Sigmoid colon (tissue), 7 donors: Measurements from ENCODE around the gene TRPM1. TPM values are rescaled to one million over a fixed set of nuclear protein-coding genes. Genes with fewer than 3 reads are reported as not detected.

ENCODE experiments used
- DNase-seq: peaks from one replicate; pipeline ENCODE4 v3.0.0-alpha.2; 2019
- H3K27ac ChIP-seq, 4 donors: fragments of 200-600 bp; sonication (generic); one replicate each; pipeline ENCODE4 v1.5.1; 2016 to 2019; ENCODE audit warnings: mild to moderate bottlenecking in 1 of 4
- H3K27me3 ChIP-seq, 3 donors: fragments of 200-600 bp; sonication (generic); one replicate each; pipeline ENCODE4 v1.5.1; 2019; ENCODE audit warnings: mild to moderate bottlenecking in 1 of 3
- H3K36me3 ChIP-seq, 4 donors: fragments of 200-600 bp; sonication (generic); one replicate each; pipeline ENCODE4 v1.5.1; 2016 to 2019
- H3K4me1 ChIP-seq, 4 donors: fragments of 200-600 bp; sonication (generic); one replicate each; pipeline ENCODE4 v1.5.1; 2017 to 2019
- H3K4me3 ChIP-seq, 4 donors: fragments of 200-600 bp; sonication (generic); one replicate each; pipeline ENCODE4 v1.5.1; 2017 to 2019; ENCODE audit warnings: mild to moderate bottlenecking in 2 of 4, moderate library complexity in 1 of 4
- H3K9me3 ChIP-seq, 4 donors: fragments of 200-600 bp in 3 of 4; sonication (generic) in 3 of 4; one replicate each; pipeline versions ENCODE4 v1.5.1 to v1.6.1; 2013 to 2019
- EP300 ChIP-seq, 4 donors: sonication (generic); formaldehyde crosslinking; IDR thresholded peaks; one replicate each; pipeline ENCODE4 v1.6.1; 2017; ENCODE audit warnings: antibody characterized with exemption in 4 of 4
- POLR2A ChIP-seq, 2 donors: fragments of 450-650 bp; IDR thresholded peaks; one replicate each; pipeline ENCODE4 v1.6.1; 2016; ENCODE audit warnings: antibody characterized with exemption in 2 of 2, mild to moderate bottlenecking in 2 of 2, moderate library complexity in 2 of 2
- POLR2AphosphoS5 ChIP-seq, 4 donors: sonication (generic); formaldehyde crosslinking; IDR thresholded peaks; one replicate each; pipeline ENCODE4 v1.6.1; 2017; ENCODE audit warnings: antibody characterized with exemption in 4 of 4
- WGBS, 2 donors: extraction: QIAGEN DNeasy Blood & Tissue Kit; methylation state at CpG; one replicate each; pipeline ENCODE4 v1.1.7; 2013; 5-methylcytosine and 5-hydroxymethylcytosine counted together
- intact Hi-C: fragments of 100-400 bp; cut with DNase I; formaldehyde crosslinking; loops from one replicate; pipeline ENCODE4 v1.15.1; 2023
- polyA plus RNA-seq, 3 donors: library from polyadenylated mRNA; stranded (reverse); fragments of 200-250 nt; gene quantifications; one replicate each; pipeline ENCODE4 v1.2.3, GENCODE V29; 2013
- total RNA-seq, 4 donors: library from RNA; depleted of rRNA; stranded (reverse); fragments of >200 nt; gene quantifications; one replicate each; pipeline ENCODE4 v1.1.0, GENCODE V29; 2016
- TF ChIP-seq, protein P1 (sequence below), 4 experiments: fragments of 450-650 bp in 3 of 4; fragments of 200-600 bp in 1 of 4; IDR thresholded peaks; one replicate each; pipeline ENCODE4 v1.5.1; 2016 to 2019; ENCODE audit warnings: antibody characterized with exemption in 4 of 4, mild to moderate bottlenecking in 3 of 4, moderate library complexity in 2 of 4
- donor health status: healthy with polysubstance abuse.
- donor health status: Bipolar disorder and iron deficiency.
- donor health status: healthy.

Gene TRPM1
- total and polyA plus RNA-seq, 7 donors, result 0.12 TPM; not detected in 6

DNA sequence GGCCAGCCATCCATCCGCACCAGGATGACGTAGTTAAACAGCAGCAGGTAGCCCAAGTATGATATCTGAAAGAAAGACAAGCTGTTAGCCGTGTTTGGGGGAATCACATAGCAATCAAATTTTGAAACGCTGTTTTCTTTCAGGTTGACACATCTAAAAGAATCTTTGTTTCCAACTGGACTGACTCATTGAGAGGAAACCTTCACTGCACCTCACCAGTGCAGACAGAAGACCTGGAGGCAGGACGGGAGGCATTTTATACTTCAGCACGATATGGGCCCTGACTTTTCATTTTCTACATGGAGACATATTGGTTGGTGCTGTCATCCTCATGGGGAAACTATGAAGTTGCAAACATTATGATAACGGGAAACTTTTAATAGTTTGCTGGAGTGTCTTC lies 65.9 kb downstream of the TRPM1 start:
- Histone ChIP-seq H3K4me1 (peaks cover 0 to 4% (median 0%) of the 10 kb centered on the region in 4 donors), H3K9me3 (no peaks in the 10 kb centered on the region), H3K36me3 (no peaks in the 10 kb centered on the region), H3K4me3 (no peak overlapping the region), H3K27ac (no peak overlapping the region), H3K27me3 (no peaks in the 10 kb centered on the region)
- DNase-seq, result no peak
- 91 to 94% methylated on average over 7 of the region's 7 CpGs for WGBS, 2 donors
- TF ChIP-seq EP300 (IDR thresholded peaks at IDR 0.05), result no peak
- no peak for TF ChIP-seq POLR2AphosphoS5 (IDR thresholded peaks at IDR 0.05)
- intact Hi-C loops, result no loop called here

DNA sequence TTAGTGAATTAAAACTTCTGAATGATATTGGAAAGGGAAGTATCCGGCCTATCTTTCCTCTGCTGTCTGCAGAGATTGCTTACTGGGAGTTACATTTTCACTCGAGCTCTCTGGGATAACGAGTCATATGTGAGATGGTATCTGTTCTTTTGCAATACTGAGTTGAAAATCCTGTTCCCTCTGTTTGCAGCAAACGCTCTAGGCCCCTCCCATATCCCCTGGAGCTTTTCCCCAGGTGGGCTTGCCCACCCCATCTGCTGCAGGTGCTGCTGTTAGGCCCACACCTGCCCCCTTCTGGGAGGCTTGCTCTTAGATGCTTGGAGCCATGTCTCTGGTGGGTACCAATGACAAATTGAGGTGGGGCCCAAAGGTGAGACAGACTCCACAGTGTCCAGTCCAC lies 67.4 kb downstream of the TRPM1 start:
- no peak for DNase-seq
- no peaks in the 10 kb centered on the region for H3K27me3 ChIP-seq
- no peak overlapping the region for H3K27ac ChIP-seq
- peaks cover 0 to 4% (median 0%) of the 10 kb centered on the region in 4 donors for H3K4me1 ChIP-seq
- intact Hi-C loops, result no loop called here
- TF ChIP-seq POLR2A (IDR thresholded peaks at IDR 0.05) (no peak), POLR2AphosphoS5 (IDR thresholded peaks at IDR 0.05) (no peak), EP300 (IDR thresholded peaks at IDR 0.05) (no peak)
- TF ChIP-seq, protein P1, sequence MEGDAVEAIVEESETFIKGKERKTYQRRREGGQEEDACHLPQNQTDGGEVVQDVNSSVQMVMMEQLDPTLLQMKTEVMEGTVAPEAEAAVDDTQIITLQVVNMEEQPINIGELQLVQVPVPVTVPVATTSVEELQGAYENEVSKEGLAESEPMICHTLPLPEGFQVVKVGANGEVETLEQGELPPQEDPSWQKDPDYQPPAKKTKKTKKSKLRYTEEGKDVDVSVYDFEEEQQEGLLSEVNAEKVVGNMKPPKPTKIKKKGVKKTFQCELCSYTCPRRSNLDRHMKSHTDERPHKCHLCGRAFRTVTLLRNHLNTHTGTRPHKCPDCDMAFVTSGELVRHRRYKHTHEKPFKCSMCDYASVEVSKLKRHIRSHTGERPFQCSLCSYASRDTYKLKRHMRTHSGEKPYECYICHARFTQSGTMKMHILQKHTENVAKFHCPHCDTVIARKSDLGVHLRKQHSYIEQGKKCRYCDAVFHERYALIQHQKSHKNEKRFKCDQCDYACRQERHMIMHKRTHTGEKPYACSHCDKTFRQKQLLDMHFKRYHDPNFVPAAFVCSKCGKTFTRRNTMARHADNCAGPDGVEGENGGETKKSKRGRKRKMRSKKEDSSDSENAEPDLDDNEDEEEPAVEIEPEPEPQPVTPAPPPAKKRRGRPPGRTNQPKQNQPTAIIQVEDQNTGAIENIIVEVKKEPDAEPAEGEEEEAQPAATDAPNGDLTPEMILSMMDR (IDR thresholded peaks at IDR 0.05), result no peak
- H3K9me3 ChIP-seq, result no peaks in the 10 kb centered on the region
- 61 to 73% methylated on average over 4 of the region's 4 CpGs for WGBS, 2 donors
- no peaks in the 10 kb centered on the region for H3K36me3 ChIP-seq
- no peak overlapping the region for H3K4me3 ChIP-seq

DNA sequence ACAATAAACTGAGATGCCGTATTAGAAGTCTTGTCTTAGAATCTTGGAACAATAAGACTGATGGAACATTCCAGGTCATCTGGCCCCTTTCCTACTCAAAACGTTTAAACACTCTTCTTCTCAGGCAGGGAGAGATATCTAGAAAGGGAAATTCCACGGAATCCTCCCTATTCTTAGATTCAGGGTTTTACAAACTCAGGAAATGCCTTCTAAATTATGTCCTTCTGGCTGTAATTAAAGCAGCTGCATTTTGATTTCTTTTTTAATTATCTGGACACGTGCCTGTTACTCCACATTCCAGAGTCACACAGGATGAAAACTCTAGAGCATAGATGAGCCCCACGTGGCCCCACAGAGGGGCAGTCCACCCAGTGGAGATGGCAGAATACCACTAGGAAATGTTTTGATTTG lies 68.6 kb downstream of the TRPM1 start:
- no peaks in the 10 kb centered on the region for H3K9me3 ChIP-seq
- WGBS, 2 donors, result 61 to 64% methylated on average over 5 of the region's 5 CpGs

DNA sequence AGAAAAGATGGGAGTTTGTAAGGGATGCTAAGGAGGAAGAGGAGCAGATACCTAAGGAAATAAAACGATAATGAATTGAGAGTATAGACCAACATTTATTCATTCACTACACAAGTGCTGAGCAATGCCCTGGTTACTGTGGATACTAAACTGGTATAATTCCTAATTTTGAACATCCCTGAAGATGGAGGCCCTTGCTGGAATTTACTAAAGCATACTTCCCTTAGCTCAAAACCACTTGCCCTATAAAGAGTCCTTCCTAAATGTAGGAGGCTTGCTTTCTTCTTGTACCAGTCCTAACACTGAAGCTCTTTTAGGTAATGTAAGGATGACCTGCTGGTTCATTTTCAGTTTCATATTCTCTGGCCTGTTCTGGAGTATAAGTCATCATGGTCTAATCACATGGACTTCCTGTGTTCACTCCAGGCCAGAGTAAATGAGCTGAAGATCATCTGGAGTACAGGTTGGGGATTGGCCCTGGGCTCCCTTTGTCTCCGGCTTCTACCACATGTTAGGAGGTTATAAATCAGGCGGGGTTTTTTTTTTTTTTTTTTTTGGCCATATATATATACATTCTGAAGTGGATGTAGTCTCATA lies 70.0 kb downstream of the TRPM1 start:
- Histone ChIP-seq H3K36me3 (no peaks in the 10 kb centered on the region), H3K27ac (no peak overlapping the region), H3K9me3 (no peaks in the 10 kb centered on the region), H3K27me3 (no peaks in the 10 kb centered on the region), H3K4me3 (no peak overlapping the region), H3K4me1 (peaks cover 0 to 4% (median 0%) of the 10 kb centered on the region in 4 donors)
- no peak for TF ChIP-seq POLR2A (IDR thresholded peaks at IDR 0.05)
- no peak for TF ChIP-seq POLR2AphosphoS5 (IDR thresholded peaks at IDR 0.05)
- TF ChIP-seq, protein P1 (IDR thresholded peaks at IDR 0.05), result no peak
- TF ChIP-seq EP300 (IDR thresholded peaks at IDR 0.05), result no peak
- no peak for DNase-seq
- intact Hi-C loops, result no loop called here
- 85 to 86% methylated on average over 3 of the region's 3 CpGs for WGBS, 2 donors

More for the DNA sequence above, 68.6 kb downstream of the TRPM1 start:
- intact Hi-C loops, result no loop called here
- Histone ChIP-seq H3K27me3 (no peaks in the 10 kb centered on the region), H3K4me1 (peaks cover 0 to 4% (median 0%) of the 10 kb centered on the region in 4 donors), H3K4me3 (no peak overlapping the region), H3K36me3 (no peaks in the 10 kb centered on the region), H3K27ac (peak overlapping the region in 1 of 4 donors; percentile 34)
- no peak for DNase-seq
- TF ChIP-seq EP300 (IDR thresholded peaks at IDR 0.05), result no peak
- TF ChIP-seq, protein P1 (IDR thresholded peaks at IDR 0.05), result no peak

DNA sequence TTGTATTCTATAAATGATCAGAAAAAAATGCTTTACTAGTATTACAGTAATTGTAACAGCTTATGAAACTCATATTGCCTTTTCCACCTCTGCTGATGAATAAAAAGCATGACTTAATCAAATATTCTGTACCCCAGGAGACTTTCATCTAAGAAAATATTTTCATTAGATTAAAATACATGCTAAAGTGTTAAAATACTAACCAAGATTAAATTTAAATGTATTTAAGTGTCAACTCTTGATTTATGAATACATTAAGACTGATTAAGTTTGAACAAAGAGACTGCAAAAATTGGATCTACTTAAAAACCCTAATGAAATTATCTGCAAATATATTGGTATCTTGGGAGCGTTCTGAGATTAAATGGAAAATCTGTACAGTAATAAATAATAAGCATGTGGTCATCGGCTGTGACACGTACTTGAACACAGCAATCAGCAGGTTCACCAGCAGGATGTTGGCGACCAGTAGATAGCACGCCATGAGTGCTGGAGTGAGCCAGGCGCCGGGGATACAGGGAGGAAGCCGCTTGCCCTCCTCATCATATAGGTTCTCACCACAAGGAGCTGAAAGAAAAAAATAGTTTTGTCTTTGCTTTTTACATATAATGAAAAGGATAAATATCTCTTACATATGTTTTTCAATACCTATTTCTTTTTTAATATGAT lies 73.5 kb downstream of the TRPM1 start:
- H3K4me3 ChIP-seq, result no peak overlapping the region
- H3K9me3 ChIP-seq, result no peaks in the 10 kb centered on the region
- no peaks in the 10 kb centered on the region for H3K27me3 ChIP-seq
- peaks cover 0 to 9% (median 5%) of the 10 kb centered on the region in 4 donors for H3K4me1 ChIP-seq
- intact Hi-C loops, result no loop called here
- no peaks in the 10 kb centered on the region for H3K36me3 ChIP-seq
- DNase-seq, result no peak
- TF ChIP-seq, protein P1 (IDR thresholded peaks at IDR 0.05), result no peak
- TF ChIP-seq EP300 (IDR thresholded peaks at IDR 0.05) (no peak), POLR2A (IDR thresholded peaks at IDR 0.05) (no peak), POLR2AphosphoS5 (IDR thresholded peaks at IDR 0.05) (no peak)
- H3K27ac ChIP-seq, result no peak overlapping the region
- WGBS, 2 donors, result 66 to 92% methylated on average over 8 of the region's 8 CpGs
